CD8-positive, alpha-beta memory T cell (primary cell): ENCODE measurements around the gene STYX. TPM values are rescaled to one million over a fixed set of nuclear protein-coding genes. Genes with fewer than 3 reads are reported as not detected.
"Not testable (repeated sequence)": the region's sequence is repeated elsewhere in the genome, so short reads cannot be mapped to it uniquely, and the experiment has no call there.

ENCODE experiments used
- CTCF ChIA-PET: fragments of 350-600 bp; sonication (Branson Sonifier 250); formaldehyde crosslinking; loops from one replicate; lab custom pipeline; 2021; ENCODE audit warnings: antibody characterized with exemption; lab: Charles Lee
- POLR2A ChIA-PET: fragments of 350-600 bp; sonication (Branson Sonifier 250); formaldehyde crosslinking; loops from one replicate; lab custom pipeline; 2021; ENCODE audit warnings: antibody characterized with exemption; lab: Charles Lee
- DNase-seq, 5 donors: peaks; one replicate each; pipeline versions ENCODE4 v3.0.0 to v3.0.0-alpha.2; 2020 to 2022; ENCODE audit warnings: mixed read lengths in 1 of 5
- H3K27ac ChIP-seq: one replicate; pipeline ENCODE4 v1.7.0; 2013; ENCODE audit warnings: low read depth, mild to moderate bottlenecking, low read length, moderate library complexity
- H3K27me3 ChIP-seq: 2 replicates; pipeline ENCODE4 v1.7.0; 2013; ENCODE audit warnings: low read length, mild to moderate bottlenecking; ENCODE audit not compliant: insufficient read depth, poor library complexity, severe bottlenecking
- H3K36me3 ChIP-seq: 2 replicates; pipeline ENCODE4 v1.7.0; 2013; ENCODE audit warnings: mild to moderate bottlenecking, low read length, moderate library complexity; ENCODE audit not compliant: insufficient read depth
- H3K4me1 ChIP-seq: 2 replicates; pipeline ENCODE4 v1.7.0; 2013; ENCODE audit warnings: mild to moderate bottlenecking, low read length, moderate library complexity; ENCODE audit not compliant: insufficient read depth
- H3K4me3 ChIP-seq: 2 replicates; pipeline ENCODE4 v1.7.0; 2013; ENCODE audit warnings: mild to moderate bottlenecking, low read length
- H3K9me3 ChIP-seq: 2 replicates; pipeline ENCODE4 v1.7.0; 2013; ENCODE audit warnings: mild to moderate bottlenecking, low read length
- H3K27ac Mint-ChIP-seq, 8 donors: one replicate each; pipeline ENCODE4 v1.8.0; 2020 to 2021; ENCODE audit warnings: mixed read lengths in 8 of 8, mild to moderate bottlenecking in 6 of 8, inconsistent platforms in 3 of 8, moderate library complexity in 3 of 8
- H3K27me3 Mint-ChIP-seq, 2 donors: one replicate each; pipeline ENCODE4 v1.8.0; 2020 to 2021; ENCODE audit warnings: mixed read lengths in 2 of 2, mild to moderate bottlenecking in 1 of 2, moderate library complexity in 1 of 2
- H3K36me3 Mint-ChIP-seq, 3 donors: one replicate each; pipeline ENCODE4 v1.8.0; 2020 to 2021; ENCODE audit warnings: mixed read lengths in 3 of 3, inconsistent platforms in 1 of 3, mild to moderate bottlenecking in 1 of 3
- H3K4me1 Mint-ChIP-seq, 3 donors: one replicate each; pipeline ENCODE4 v1.8.0; 2020 to 2021; ENCODE audit warnings: mixed read lengths in 3 of 3, inconsistent platforms in 1 of 3, mild to moderate bottlenecking in 1 of 3
- H3K4me3 Mint-ChIP-seq, 7 donors: one replicate each; pipeline ENCODE4 v1.8.0; 2020 to 2021; ENCODE audit warnings: mixed read lengths in 7 of 7, mild to moderate bottlenecking in 6 of 7, moderate library complexity in 4 of 7, inconsistent platforms in 2 of 7
- H3K9me3 Mint-ChIP-seq, 5 donors: one replicate each; pipeline ENCODE4 v1.8.0; 2020 to 2022; ENCODE audit warnings: mixed read lengths in 5 of 5, mild to moderate bottlenecking in 3 of 5, moderate library complexity in 2 of 5, inconsistent platforms in 1 of 5
- polyA plus RNA-seq: library from polyadenylated mRNA; unstranded; fragments of 300-500 nt; fragmentation: Illumina TruSeq; gene quantifications from one replicate; pipeline ENCODE4 v1.2.3, GENCODE V29; 2021
- total RNA-seq, 2 experiments: library from RNA; stranded (reverse); gene quantifications; one replicate each; pipeline ENCODE4 v1.2.3, GENCODE V29; 2021

Gene STYX
- total and polyA plus RNA-seq, 3 experiments from 2014 or later: 20.9 to 25.4 (median 21.2) TPM

- peak overlapping the region in 6 of 8 donors; percentile 72 to 90 (median 86) for H3K27ac Mint-ChIP-seq
- POLR2A ChIA-PET: interaction anchor here (0.9 to 2.3 kb wide), 4 partner anchors 13 to 1489 kb away, joined by 3 to 22 read pairs (median 6); partner anchors contain the start of genes ERO1A and TMX1
- not testable (repeated sequence) for H3K9me3 Mint-ChIP-seq, H3K27me3 ChIP-seq, H3K4me3 ChIP-seq, H3K9me3 ChIP-seq, DNase-seq, H3K27me3 Mint-ChIP-seq, H3K27ac ChIP-seq
- peaks cover 21% of the 10 kb centered on the region for H3K36me3 ChIP-seq
- H3K4me1 ChIP-seq: peaks cover 21% of the 10 kb centered on the region
- CTCF ChIA-PET: interaction anchor here (1.7 to 2.8 kb wide), 2 partner anchors 13 to 49 kb away, joined by 5 to 13 read pairs; no protein-coding TSS in a partner anchor
- H3K4me1 Mint-ChIP-seq: peaks cover 30 to 42% (median 38%) of the 10 kb centered on the region in 3 donors
- H3K4me3 Mint-ChIP-seq: peak overlapping the region in 6 of 7 donors; percentile 55 to 97 (median 63)
- peaks cover 9 to 64% (median 13%) of the 10 kb centered on the region in 3 donors for H3K36me3 Mint-ChIP-seq
Measured at GRCh38 chr14:52729035-52729434, 931 bp upstream of the STYX start.

GRCh38 chr14:52729585-52729924, 411 bp upstream of the STYX start:
- peak overlapping the region; percentile 84 to 99 (median 92) for H3K27ac Mint-ChIP-seq
- H3K4me1 Mint-ChIP-seq: peaks cover 32 to 42% (median 38%) of the 10 kb centered on the region in 3 donors
- peaks cover 0 to 1% of the 10 kb centered on the region in 2 donors for H3K27me3 Mint-ChIP-seq
- Histone ChIP-seq H3K27ac (peak overlapping the region; percentile 65), H3K36me3 (peaks cover 20% of the 10 kb centered on the region), H3K27me3 (no peaks in the 10 kb centered on the region), H3K4me3 (peak overlapping the region; percentile 59), H3K4me1 (peaks cover 26% of the 10 kb centered on the region), H3K9me3 (no peaks in the 10 kb centered on the region)
- DNase-seq: no peak
- no peaks in the 10 kb centered on the region for H3K9me3 Mint-ChIP-seq
- peaks cover 13 to 64% (median 14%) of the 10 kb centered on the region in 3 donors for H3K36me3 Mint-ChIP-seq
- peak overlapping the region; percentile 91 to 98 (median 94) for H3K4me3 Mint-ChIP-seq
- ChIA-PET CTCF (interaction anchor here (0.6 to 2.8 kb wide), 3 partner anchors 12 to 47 kb away, joined by 3 to 13 read pairs (median 4); no protein-coding TSS in a partner anchor), POLR2A (interaction anchor here (0.7 to 2.3 kb wide), 6 partner anchors 10 to 1489 kb away, joined by 3 to 22 read pairs (median 5); partner anchors contain the start of genes ERO1A and TMX1)

- no peak for DNase-seq
- Histone ChIP-seq H3K4me3 (peak overlapping the region; percentile 96), H3K36me3 (peaks cover 15% of the 10 kb centered on the region), H3K9me3 (no peaks in the 10 kb centered on the region), H3K27ac (peak overlapping the region; percentile 81), H3K27me3 (no peaks in the 10 kb centered on the region), H3K4me1 (peaks cover 32% of the 10 kb centered on the region)
- Mint-ChIP-seq H3K4me1 (peaks cover 40 to 47% (median 47%) of the 10 kb centered on the region in 3 donors), H3K9me3 (no peaks in the 10 kb centered on the region), H3K36me3 (peaks cover 13 to 60% (median 14%) of the 10 kb centered on the region in 3 donors), H3K27ac (peak overlapping the region; percentile 84 to 99 (median 92)), H3K4me3 (peak overlapping the region; percentile 91 to 98 (median 94)), H3K27me3 (peaks cover 0 to 1% of the 10 kb centered on the region in 2 donors)
- CTCF ChIA-PET: interaction anchor here (1.9 kb wide), 1 partner anchor 11 kb away, joined by 10 read pairs; no protein-coding TSS in a partner anchor
- POLR2A ChIA-PET: interaction anchor here (0.5 to 2.1 kb wide), 3 partner anchors 9 to 24 kb away, joined by 4 to 15 read pairs (median 6); no protein-coding TSS in a partner anchor
Measured at GRCh38 chr14:52730709-52731111, 744 bp downstream of the STYX start.

DNA sequence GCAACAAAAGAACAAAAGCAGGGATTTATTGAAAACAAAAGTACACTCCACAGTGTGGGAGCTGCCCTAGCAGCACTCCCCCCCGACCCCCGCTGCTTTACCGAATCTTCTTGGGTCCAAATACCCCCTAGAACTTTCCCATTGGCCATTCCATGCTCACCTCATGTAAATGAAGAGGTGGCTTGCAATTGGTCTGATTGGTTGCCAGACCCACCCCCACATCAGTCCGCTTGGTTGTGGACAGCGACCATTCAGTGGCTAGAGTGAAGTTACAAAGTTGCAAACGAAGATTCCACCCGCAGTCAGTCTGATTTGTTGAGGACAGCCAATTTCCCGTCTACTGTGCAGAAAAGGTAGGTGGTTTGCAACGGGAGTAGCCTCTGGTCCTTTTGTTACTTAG, 3.9 kb downstream of the STYX start:
- Mint-ChIP-seq H3K4me1 (peaks cover 66 to 78% (median 77%) of the 10 kb centered on the region in 3 donors), H3K27me3 (peaks cover 0 to 1% of the 10 kb centered on the region in 2 donors), H3K36me3 (peaks cover 17 to 54% (median 18%) of the 10 kb centered on the region in 3 donors), H3K27ac (peak overlapping the region in 5 of 8 donors; percentile 1 to 66 (median 33)), H3K4me3 (peak overlapping the region in 1 of 7 donors; percentile 85), H3K9me3 (no peaks in the 10 kb centered on the region)
- POLR2A ChIA-PET: no interaction called here
- Histone ChIP-seq H3K27me3 (no peaks in the 10 kb centered on the region), H3K4me1 (peaks cover 62% of the 10 kb centered on the region), H3K4me3 (no peak overlapping the region), H3K36me3 (peaks cover 15% of the 10 kb centered on the region), H3K27ac (no peak overlapping the region), H3K9me3 (no peaks in the 10 kb centered on the region)
- no peak for DNase-seq
- CTCF ChIA-PET: no interaction called here

DNA sequence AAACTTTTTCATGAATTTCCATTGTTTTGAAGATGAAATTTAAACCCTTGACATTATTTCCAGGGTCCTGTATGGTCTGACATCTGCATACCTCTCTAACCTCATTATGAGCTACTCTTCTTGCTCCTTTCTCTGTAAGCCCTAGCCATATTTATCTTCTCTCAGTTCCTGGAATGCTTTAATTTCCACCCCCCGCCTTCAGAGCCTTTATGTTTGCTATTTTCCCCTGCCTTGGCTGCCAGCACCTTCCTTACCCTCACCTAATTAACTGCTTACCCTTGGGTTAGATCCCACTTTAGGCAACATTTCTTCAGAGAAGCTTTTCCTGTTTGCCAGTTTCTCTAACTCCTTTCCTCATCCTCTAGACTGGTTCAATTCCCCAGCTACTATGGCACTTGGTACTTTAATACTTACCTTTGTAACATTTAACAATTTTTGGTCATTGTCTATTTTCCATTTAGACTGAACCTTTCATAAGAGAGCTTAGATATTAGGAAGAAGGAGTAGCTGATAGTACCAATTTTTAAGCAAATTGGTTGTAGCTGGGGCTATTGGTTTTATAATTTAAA, 6.0 kb downstream of the STYX start:
- Mint-ChIP-seq H3K36me3 (peaks cover 17 to 55% (median 20%) of the 10 kb centered on the region in 3 donors), H3K27ac (peak overlapping the region; percentile 42 to 87 (median 77)), H3K9me3 (no peaks in the 10 kb centered on the region), H3K27me3 (peaks cover 0 to 1% of the 10 kb centered on the region in 2 donors), H3K4me1 (peaks cover 69 to 86% (median 85%) of the 10 kb centered on the region in 3 donors), H3K4me3 (peak overlapping the region in 6 of 7 donors; percentile 1 to 73 (median 18))
- no peak for DNase-seq
- Histone ChIP-seq H3K27me3 (no peaks in the 10 kb centered on the region), H3K4me3 (no peak overlapping the region), H3K36me3 (peaks cover 15% of the 10 kb centered on the region), H3K9me3 (no peaks in the 10 kb centered on the region), H3K4me1 (peaks cover 75% of the 10 kb centered on the region), H3K27ac (no peak overlapping the region)
- POLR2A ChIA-PET: interaction anchor here (0.6 to 0.9 kb wide), 2 partner anchors 8 to 16 kb away, joined by 3 to 7 read pairs; no protein-coding TSS in a partner anchor
- CTCF ChIA-PET: interaction anchor here (2.1 kb wide), 1 partner anchor 10 kb away, joined by 5 read pairs; no protein-coding TSS in a partner anchor

GRCh38 chr14:52738409-52738808, 8.4 kb downstream of the STYX start:
- Mint-ChIP-seq H3K4me3 (peak overlapping the region in 3 of 7 donors; percentile 17 to 42 (median 22)), H3K27me3 (no peaks in the 10 kb centered on the region), H3K36me3 (peaks cover 10 to 43% (median 15%) of the 10 kb centered on the region in 3 donors), H3K4me1 (peaks cover 74 to 91% (median 90%) of the 10 kb centered on the region in 3 donors), H3K27ac (peak overlapping the region in 7 of 8 donors; percentile 6 to 77 (median 42)), H3K9me3 (no peaks in the 10 kb centered on the region)
- Histone ChIP-seq H3K36me3 (peaks cover 8% of the 10 kb centered on the region), H3K4me1 (peaks cover 86% of the 10 kb centered on the region), H3K9me3 (no peaks in the 10 kb centered on the region), H3K27ac (no peak overlapping the region), H3K4me3 (no peak overlapping the region), H3K27me3 (no peaks in the 10 kb centered on the region)
- POLR2A ChIA-PET: interaction anchor here (1.5 kb wide), 1 partner anchor 10 kb away, joined by 3 read pairs; no protein-coding TSS in a partner anchor
- DNase-seq: no peak
- CTCF ChIA-PET: no interaction called here

DNA sequence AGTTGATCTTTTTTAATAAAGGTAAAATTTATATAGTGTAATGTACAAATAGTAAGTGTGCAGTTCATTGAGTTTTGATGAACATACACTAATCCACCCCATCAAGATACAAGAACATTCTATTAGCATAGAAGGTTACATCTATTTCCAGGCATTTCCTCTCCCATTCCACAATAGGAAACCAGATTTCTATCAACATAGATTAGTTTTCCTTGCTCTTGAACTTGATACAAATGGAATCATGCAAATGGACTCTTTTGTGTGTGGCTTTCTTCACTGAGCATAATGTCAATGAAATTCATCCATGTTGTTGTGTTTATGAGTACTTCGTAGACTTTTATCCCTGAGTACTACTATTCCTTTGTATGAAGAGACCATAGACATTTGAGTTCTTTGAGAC, 10.8 kb downstream of the STYX start:
- H3K4me3 ChIP-seq: peak overlapping the region; percentile 36
- H3K27me3 ChIP-seq: no peaks in the 10 kb centered on the region
- DNase-seq: no peak
- peaks cover 5% of the 10 kb centered on the region for H3K36me3 ChIP-seq
- POLR2A ChIA-PET: interaction anchor here (1.1 to 2.0 kb wide), 3 partner anchors 9 to 188 kb away, joined by 5 to 22 read pairs (median 15); partner anchors contain the start of genes GPR137C, STYX and TXNDC16
- Mint-ChIP-seq H3K36me3 (peaks cover 3 to 31% (median 8%) of the 10 kb centered on the region in 3 donors), H3K9me3 (no peaks in the 10 kb centered on the region), H3K4me3 (peak overlapping the region in 2 of 7 donors; percentile 2 to 34), H3K4me1 (peaks cover 66 to 90% (median 89%) of the 10 kb centered on the region in 3 donors), H3K27me3 (no peaks in the 10 kb centered on the region), H3K27ac (peak overlapping the region in 7 of 8 donors; percentile 18 to 97 (median 56))
- CTCF ChIA-PET: interaction anchor here (1.5 to 2.1 kb wide), 3 partner anchors 9 to 18 kb away, joined by 3 to 13 read pairs (median 10); partner anchors contain the start of gene STYX
- peaks cover 90% of the 10 kb centered on the region for H3K4me1 ChIP-seq
- H3K9me3 ChIP-seq: no peaks in the 10 kb centered on the region
- no peak overlapping the region for H3K27ac ChIP-seq
